Thoracic aorta (tissue), 2 donors: Measurements from ENCODE around the gene ASCL2. TPM values are rescaled to one million over a fixed set of nuclear protein-coding genes. Genes with fewer than 3 reads are reported as not detected.

Source experiments
- ATAC-seq: fragments of 150-250 bp; one replicate; pipeline ENCODE4 v1.8.0; 2017; ENCODE audit warnings: low read depth; ENCODE audit not compliant: insufficient number of reproducible peaks, low FRiP score
- DNase-seq: peaks from one replicate; pipeline ENCODE4 v3.0.0-alpha.2; 2020; ENCODE audit warnings: low spot score
- H3K27ac ChIP-seq, 2 donors: fragments of 200-600 bp; sonication (generic); 1 replicate in 1 of 2; 2 replicates in 1 of 2; pipeline ENCODE4 v1.5.1; 2016; ENCODE audit warnings: mild to moderate bottlenecking in 2 of 2, moderate library complexity in 2 of 2
- H3K27me3 ChIP-seq: fragments of 200-600 bp; sonication (generic); replicated peaks from 2 replicates; pipeline ENCODE4 v1.6.0; 2016; ENCODE audit warnings: mild to moderate bottlenecking; ENCODE audit not compliant: insufficient read depth
- H3K36me3 ChIP-seq: fragments of 200-600 bp; sonication (generic); one replicate; pipeline ENCODE4 v1.5.1; 2016
- H3K4me1 ChIP-seq, 2 donors: fragments of 200-600 bp; sonication (generic); 1 replicate in 1 of 2; 2 replicates in 1 of 2; pipeline versions ENCODE4 v1.5.1 to v1.6.0; 2016; ENCODE audit warnings: low read depth in 2 of 2, mild to moderate bottlenecking in 1 of 2; ENCODE audit not compliant: control insufficient read depth in 1 of 2
- H3K4me3 ChIP-seq: fragments of 200-600 bp; sonication (generic); 2 replicates; pipeline ENCODE4 v1.5.1; 2016; ENCODE audit warnings: mild to moderate bottlenecking
- H3K9me3 ChIP-seq: fragments of 200-600 bp; sonication (generic); 2 replicates; pipeline ENCODE4 v1.5.1; 2016
- total RNA-seq, 2 donors: library from RNA; depleted of rRNA; stranded (reverse); fragments of >200 nt; gene quantifications; one replicate each; pipeline versions ENCODE4 v1.1.0 to v1.2.3, GENCODE V29; 2016
- TF ChIP-seq, protein P1 (sequence below): fragments of 200-600 bp; sonication (generic); IDR thresholded peaks from one replicate; pipeline ENCODE4 v1.5.1; 2019; ENCODE audit warnings: antibody characterized with exemption

The ASCL2 gene
- total RNA-seq, 2 donors from 2014 or later: 0.41 to 0.78 TPM

DNA sequence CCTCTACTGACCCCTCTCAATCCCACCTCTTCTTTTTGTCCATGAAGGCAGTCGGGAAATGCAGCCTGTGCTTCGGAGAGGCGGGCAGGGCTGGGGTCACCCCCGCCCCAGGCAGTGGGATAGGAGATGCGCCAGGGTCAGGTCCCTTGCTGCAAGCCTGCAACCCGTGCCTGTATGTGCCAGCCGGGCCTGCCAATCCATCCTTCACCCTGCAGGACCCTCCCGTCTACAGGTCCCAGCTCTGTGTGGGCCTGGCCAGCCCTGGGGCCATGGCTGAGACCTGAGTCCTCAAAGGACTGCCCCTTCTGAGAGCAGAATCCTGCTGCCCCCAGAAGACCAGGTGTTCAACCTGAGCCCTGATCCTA lies 10.9 kb downstream of the ASCL2 start:
- TF ChIP-seq, protein P1, sequence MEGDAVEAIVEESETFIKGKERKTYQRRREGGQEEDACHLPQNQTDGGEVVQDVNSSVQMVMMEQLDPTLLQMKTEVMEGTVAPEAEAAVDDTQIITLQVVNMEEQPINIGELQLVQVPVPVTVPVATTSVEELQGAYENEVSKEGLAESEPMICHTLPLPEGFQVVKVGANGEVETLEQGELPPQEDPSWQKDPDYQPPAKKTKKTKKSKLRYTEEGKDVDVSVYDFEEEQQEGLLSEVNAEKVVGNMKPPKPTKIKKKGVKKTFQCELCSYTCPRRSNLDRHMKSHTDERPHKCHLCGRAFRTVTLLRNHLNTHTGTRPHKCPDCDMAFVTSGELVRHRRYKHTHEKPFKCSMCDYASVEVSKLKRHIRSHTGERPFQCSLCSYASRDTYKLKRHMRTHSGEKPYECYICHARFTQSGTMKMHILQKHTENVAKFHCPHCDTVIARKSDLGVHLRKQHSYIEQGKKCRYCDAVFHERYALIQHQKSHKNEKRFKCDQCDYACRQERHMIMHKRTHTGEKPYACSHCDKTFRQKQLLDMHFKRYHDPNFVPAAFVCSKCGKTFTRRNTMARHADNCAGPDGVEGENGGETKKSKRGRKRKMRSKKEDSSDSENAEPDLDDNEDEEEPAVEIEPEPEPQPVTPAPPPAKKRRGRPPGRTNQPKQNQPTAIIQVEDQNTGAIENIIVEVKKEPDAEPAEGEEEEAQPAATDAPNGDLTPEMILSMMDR: no peak
- Histone ChIP-seq H3K36me3 (no peaks in the 10 kb centered on the region), H3K4me1 (no peaks in the 10 kb centered on the region), H3K4me3 (no peak overlapping the region), H3K9me3 (no peaks in the 10 kb centered on the region), H3K27ac (no peak overlapping the region), H3K27me3 (no peaks in the 10 kb centered on the region)
- ATAC-seq (no peak), DNase-seq (no peak)

DNA sequence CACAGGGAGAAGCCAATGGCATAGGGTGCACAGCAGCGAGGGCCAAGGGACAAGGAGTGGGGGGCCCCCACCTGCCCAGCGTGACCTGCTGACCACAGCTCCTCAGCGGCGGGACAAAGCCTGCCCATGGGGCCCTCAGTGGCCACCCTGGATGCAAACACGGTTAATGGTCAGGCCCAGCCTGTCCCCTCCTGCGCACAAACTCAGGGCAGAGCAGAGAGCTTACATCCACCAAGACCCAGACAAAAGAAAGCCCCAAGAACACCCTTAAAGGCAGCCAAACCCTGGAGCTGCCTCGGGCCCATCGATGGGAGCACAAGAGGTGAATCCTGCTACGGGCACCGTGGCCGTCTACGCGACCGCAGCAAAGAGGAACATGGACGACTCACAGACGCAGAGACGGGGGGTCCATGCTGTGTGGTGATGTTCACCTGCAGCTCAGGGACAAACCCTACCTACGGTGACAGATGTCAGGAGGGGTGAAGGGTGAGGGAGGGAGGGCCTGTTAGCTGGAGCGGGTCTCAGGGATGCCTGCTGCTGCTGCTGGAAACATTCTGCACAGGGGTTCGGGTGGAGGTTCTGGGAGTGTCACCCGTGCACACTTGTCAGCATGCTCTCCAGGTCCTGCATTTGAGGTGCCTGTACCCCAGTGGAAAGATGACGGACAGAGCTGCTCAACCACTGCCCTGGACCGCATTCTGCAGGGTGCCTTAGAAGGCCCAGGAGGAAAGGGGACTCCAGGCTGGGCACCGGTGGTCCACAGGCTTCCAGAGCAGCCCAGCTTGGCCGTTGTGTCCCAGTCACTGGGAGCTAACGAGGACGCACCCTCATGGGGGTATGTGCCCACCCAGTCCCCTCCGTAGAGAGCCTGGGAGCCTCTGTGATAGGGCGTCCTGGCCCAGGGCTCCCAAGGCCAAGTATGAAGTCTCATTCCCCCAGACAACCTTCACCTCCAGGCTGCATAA lies 11.6 kb downstream of the ASCL2 start:
- Histone ChIP-seq H3K4me3 (no peak overlapping the region), H3K4me1 (no peaks in the 10 kb centered on the region), H3K27me3 (no peaks in the 10 kb centered on the region), H3K27ac (no peak overlapping the region), H3K9me3 (no peaks in the 10 kb centered on the region), H3K36me3 (no peaks in the 10 kb centered on the region)
- DNase-seq: no peak
- no peak for ATAC-seq
- TF ChIP-seq, protein P1: no peak

DNA sequence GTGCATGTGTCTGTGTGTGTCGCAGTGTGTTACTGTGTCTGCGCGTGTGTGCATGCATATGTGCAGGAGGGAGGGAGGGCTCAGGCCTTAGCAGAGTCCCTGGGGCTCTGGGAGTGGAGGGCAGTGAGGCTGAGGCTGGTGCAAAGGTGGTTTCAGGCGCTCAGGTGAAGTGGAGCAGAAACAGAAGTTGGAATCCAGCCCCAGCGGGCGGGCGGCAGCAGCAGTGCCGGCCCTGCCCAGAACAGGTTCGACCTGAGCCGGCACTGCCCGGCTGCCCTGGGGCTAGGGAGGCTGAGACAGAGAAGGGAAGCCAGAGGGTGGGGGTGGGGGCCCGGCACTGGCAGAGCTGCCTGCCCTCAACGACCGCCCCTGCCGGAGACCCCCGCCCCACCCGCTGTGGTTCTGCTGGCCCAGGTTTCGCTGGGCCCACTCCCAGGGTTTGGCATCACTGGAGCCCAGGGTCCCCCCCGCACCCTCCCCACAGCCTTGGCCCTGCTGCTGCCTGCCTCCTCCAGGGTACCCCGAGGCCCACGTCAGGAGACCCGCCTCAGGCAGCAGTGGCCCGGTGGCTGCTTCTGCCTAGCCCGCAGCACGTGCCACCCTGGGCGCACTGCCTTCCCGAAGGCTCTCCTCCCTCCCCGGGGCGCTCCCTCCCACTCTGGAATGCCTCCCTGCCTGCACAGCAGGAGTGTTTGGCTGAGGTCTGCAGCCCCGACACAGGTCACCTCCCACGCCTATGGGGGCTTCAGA lies 13.3 kb downstream of the ASCL2 start:
- Histone ChIP-seq H3K4me1 (no peaks in the 10 kb centered on the region), H3K36me3 (no peaks in the 10 kb centered on the region), H3K9me3 (no peaks in the 10 kb centered on the region), H3K27me3 (no peaks in the 10 kb centered on the region), H3K27ac (no peak overlapping the region), H3K4me3 (no peak overlapping the region)
- no peak for ATAC-seq
- TF ChIP-seq, protein P1: no peak
- no peak for DNase-seq

DNA sequence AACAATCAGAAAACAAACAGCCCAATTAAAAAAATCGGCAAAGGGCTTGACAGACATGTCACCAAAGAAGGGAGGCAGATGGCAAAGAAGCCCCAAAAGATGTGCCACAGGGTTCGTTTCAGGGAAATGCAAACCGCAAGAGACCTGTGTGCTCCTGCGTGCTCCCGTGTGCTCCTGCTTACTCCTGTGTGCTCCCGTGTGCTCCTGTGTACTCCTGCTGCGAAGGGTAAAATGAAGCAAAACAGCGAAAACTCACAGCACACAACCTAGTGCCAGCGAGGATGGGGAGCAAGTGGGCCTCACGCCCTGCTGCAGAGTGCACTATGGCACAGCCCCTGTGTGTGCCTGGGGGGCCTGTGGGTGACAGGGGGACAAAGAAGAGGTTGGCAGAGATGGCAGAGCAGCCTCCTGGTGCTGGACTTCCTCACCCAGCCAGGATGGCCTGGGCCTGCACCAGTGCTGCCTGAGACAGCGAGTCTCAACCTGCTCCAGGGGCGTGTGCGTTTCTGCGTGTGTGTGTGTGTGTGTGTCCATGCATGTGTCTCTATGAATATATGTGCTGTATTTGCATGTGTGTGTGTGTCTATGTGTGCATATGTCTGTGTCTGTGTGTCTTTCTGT lies 14.0 kb downstream of the ASCL2 start:
- DNase-seq (no peak), ATAC-seq (no peak)
- TF ChIP-seq, protein P1: no peak
- Histone ChIP-seq H3K27me3 (no peaks in the 10 kb centered on the region), H3K9me3 (no peaks in the 10 kb centered on the region), H3K4me1 (no peaks in the 10 kb centered on the region), H3K4me3 (no peak overlapping the region), H3K27ac (no peak overlapping the region), H3K36me3 (no peaks in the 10 kb centered on the region)

DNA sequence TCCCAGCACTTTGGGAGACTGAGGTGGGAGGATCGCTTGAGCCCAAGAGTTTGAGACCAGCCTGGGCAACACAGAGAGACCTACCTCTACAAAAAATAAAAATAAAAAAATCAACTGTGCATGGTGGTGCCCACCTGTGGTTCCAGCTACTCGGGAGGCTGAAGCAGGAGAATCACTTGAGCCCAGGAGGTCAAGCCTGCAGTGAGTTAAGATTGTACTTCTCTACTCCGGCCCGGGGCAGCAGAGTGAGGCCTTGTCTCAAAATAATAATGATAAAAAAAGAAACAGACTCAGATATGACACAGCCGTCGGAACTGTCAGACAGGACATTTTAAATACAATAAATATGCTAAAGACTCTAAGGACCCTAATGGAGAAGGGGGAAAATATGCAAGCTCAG lies 18.4 kb downstream of the ASCL2 start:
- no peak for ATAC-seq
- H3K9me3 ChIP-seq: no peaks in the 10 kb centered on the region
- no peaks in the 10 kb centered on the region for H3K4me1 ChIP-seq
- no peak for DNase-seq
- TF ChIP-seq, protein P1: no peak
- H3K36me3 ChIP-seq: no peaks in the 10 kb centered on the region
- H3K4me3 ChIP-seq: no peak overlapping the region
- no peaks in the 10 kb centered on the region for H3K27me3 ChIP-seq
- H3K27ac ChIP-seq: no peak overlapping the region
